ENCODE measurements around the gene SORL1.
A peak's percentile ranks its signal among the peaks of the same experiment; 100 is the strongest.

Gene SORL1

DNA sequence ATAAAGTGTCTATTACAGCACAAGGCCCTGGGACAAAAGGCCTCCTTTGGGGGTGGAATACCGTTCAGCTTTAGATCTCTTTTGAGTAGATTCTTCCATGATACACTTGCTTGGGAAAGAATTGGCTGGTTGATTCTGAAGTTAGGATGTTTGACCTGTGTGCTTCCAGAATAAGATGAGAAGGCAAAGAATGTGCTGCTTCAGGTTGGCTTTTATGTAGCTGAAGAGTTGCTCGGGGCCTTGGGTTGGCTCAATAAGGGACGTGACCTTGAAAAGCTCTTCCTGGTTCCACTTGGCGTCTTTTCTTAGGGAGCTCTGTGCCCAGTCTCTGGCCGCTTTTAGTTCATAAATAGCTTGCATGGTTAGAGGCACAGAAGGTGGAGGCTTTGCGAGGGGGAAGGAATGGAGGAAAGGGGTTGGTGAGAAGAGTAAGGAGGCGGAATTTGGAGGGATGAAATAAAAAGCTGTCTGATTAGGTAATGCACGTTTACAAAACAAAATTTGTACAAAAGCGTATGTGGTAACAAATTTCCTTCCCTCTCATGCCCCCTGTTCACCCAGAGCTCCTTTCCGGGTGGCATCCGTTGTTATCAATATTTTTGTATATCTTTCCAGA, 4.8 kb downstream of the SORL1 start:
- H3K4me3 Mint-ChIP-seq: peak overlapping the region; percentile 63 to 79
- H3K27me3 Mint-ChIP-seq: no peaks in the 10 kb centered on the region
- ATAC-seq (no peak), DNase-seq (no peak)
- peaks cover 93% of the 10 kb centered on the region for H3K4me1 Mint-ChIP-seq
- no peaks in the 10 kb centered on the region for H3K9me3 Mint-ChIP-seq
- H3K27ac Mint-ChIP-seq: peak overlapping the region; percentile 74 to 93

GRCh38 chr11:121458551-121458950, 6.4 kb downstream of the SORL1 start:
- Mint-ChIP-seq H3K27ac (peak overlapping the region in 1 of 2 donors; percentile 53), H3K27me3 (no peaks in the 10 kb centered on the region), H3K9me3 (no peaks in the 10 kb centered on the region), H3K4me1 (peaks cover 100% of the 10 kb centered on the region), H3K4me3 (peak overlapping the region; percentile 13 to 65)
- DNase-seq (no peak), ATAC-seq (no peak)

GRCh38 chr11:121459413-121460017, 7.4 kb downstream of the SORL1 start:
- peak; percentile 6 for ATAC-seq
- Mint-ChIP-seq H3K4me1 (peaks cover 100% of the 10 kb centered on the region), H3K27ac (peak overlapping the region; percentile 38 to 71), H3K4me3 (peak overlapping the region; percentile 5 to 65), H3K27me3 (no peaks in the 10 kb centered on the region), H3K9me3 (no peaks in the 10 kb centered on the region)
- no peak for DNase-seq

GRCh38 chr11:121460941-121461514, 8.9 kb downstream of the SORL1 start:
- H3K4me3 Mint-ChIP-seq: peak overlapping the region in 1 of 2 donors; percentile 65
- H3K27me3 Mint-ChIP-seq: no peaks in the 10 kb centered on the region
- H3K9me3 Mint-ChIP-seq: no peaks in the 10 kb centered on the region
- DNase-seq: no peak
- H3K4me1 Mint-ChIP-seq: peaks cover 100% of the 10 kb centered on the region
- ATAC-seq: no peak
- peak overlapping the region; percentile 8 to 87 for H3K27ac Mint-ChIP-seq

GRCh38 chr11:121461843-121462242, 9.7 kb downstream of the SORL1 start:
- H3K27ac Mint-ChIP-seq: peak overlapping the region; percentile 87 to 99
- DNase-seq: no peak
- no peaks in the 10 kb centered on the region for H3K27me3 Mint-ChIP-seq
- no peak for ATAC-seq
- H3K9me3 Mint-ChIP-seq: no peaks in the 10 kb centered on the region
- peak overlapping the region; percentile 65 to 80 for H3K4me3 Mint-ChIP-seq
- peaks cover 100% of the 10 kb centered on the region for H3K4me1 Mint-ChIP-seq

DNA sequence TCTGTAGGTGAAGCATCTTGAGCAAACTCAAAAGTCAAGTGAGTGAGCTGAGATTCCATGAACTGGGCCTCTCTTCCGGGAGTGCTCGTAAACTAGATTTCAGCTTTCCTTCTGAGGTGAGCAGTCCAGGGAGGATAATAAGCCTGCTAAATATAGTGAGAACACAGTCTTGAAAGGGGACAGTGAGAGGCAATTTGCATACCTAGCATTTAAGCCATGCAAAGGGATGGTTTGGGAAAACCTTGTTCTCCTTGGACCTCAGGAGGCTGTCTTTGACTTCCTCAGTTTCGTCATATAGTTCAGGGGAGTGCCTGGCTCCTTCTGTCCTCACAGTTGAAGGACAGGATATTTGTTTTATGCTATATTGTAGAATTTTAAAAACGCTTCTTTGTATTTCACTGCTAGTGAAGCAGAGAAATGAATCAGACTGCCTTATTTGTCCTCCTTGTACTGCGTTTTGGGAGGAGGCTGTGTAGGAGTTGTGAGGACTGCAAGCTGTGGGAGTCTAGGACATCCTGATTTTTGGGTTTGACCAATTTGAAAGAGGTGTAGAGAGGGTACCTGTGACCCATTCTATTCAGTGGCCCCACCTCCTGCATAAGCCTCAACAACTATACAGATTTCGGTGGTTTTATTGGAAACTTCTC, 11.7 kb downstream of the SORL1 start:
- peaks cover 100% of the 10 kb centered on the region for H3K4me1 Mint-ChIP-seq
- DNase-seq (no peak), ATAC-seq (no peak)
- H3K4me3 Mint-ChIP-seq: peak overlapping the region; percentile 80 to 85
- peak overlapping the region; percentile 97 to 99 for H3K27ac Mint-ChIP-seq
- H3K27me3 Mint-ChIP-seq: no peaks in the 10 kb centered on the region
- no peaks in the 10 kb centered on the region for H3K9me3 Mint-ChIP-seq

DNA sequence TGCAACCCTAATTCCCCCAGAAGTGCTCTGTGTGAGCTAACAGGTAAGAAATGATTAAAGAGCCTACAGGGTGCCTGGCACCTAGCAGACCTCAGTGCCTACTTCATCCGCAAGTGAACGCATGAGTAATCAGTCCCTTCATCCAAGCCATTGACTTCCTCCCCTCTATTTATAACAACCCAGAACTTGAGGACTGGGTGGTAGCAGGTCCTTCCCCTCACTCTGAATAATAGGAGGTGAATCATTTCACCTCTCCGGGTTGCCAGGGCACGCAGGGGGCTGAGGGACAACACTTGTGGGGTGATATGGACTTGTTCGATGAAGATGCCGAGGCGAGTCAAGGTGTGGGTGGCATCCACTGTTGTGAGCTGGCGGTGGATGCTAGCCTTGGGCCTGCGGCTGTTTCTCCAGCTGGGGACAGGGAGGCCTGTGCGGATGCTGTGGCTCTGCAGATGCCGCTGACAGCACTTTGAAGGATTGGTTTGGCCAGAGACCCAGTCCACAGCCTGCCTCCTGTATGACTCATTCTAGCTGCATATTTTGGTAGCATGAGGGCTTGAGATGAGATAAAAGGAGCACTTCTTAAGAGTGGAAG, 12.3 kb downstream of the SORL1 start:
- Mint-ChIP-seq H3K27ac (peak overlapping the region; percentile 97 to 99), H3K4me3 (peak overlapping the region; percentile 80 to 85), H3K9me3 (no peaks in the 10 kb centered on the region), H3K4me1 (peaks cover 100% of the 10 kb centered on the region), H3K27me3 (no peaks in the 10 kb centered on the region)
- DNase-seq (peak; percentile 91 to 97), ATAC-seq (peak; percentile 84)

DNA sequence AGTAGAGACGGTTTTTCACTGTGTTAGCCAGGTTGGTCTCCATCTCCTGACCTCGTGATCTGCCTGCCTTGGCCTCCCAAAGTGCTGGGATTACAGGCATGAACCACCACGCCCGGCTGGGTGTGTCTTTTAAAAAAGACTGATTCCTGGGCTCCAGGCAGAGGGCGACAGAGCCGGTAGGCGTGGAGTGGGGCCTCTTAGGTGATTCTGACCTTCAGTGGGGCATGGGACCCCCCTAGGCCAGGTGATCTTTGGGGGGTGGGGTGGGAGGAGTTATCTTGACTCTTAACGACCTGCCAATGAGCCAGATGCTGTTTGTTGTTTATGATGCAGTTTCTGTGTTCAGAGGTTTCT, 13.6 kb downstream of the SORL1 start:
- no peaks in the 10 kb centered on the region for H3K27me3 Mint-ChIP-seq
- peaks cover 100% of the 10 kb centered on the region for H3K4me1 Mint-ChIP-seq
- DNase-seq: no peak
- no peak for ATAC-seq
- H3K9me3 Mint-ChIP-seq: no peaks in the 10 kb centered on the region
- H3K4me3 Mint-ChIP-seq: peak overlapping the region; percentile 80 to 85
- H3K27ac Mint-ChIP-seq: peak overlapping the region; percentile 97 to 99

DNA sequence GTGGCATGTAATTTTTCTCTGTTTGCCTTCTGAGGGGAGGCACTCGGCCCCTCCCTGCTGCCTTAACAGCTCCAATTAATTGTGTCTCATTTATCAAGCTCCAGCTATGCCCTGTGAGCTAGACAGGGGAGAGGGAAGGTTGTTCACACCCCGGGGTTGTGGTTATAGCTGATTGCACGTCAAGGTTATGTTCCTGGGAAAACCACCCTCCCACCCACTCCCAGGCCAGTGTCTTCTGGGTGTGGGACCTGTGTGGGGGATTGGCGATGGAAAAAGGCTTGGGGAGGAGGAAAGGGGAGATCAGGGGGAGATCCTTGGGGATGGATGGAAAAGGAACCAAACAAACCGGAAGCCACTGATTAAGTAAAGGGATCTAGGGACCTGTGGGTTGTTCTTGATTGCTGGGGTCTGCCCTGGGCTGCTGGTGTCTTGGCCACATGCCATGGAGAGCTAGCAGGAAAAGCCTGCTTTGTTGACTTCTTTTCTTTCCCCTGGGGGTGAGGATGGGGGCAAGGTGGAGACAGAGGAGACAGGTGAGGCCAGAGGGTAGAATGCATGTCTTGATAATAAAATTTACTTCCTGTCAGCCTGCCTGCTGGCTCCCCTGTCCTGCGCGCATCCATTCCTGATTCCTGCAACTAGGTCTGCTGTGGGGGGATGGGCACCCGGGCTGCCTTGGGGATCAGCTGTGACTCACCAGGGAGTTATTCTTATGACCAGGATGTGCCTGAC, 14.1 kb downstream of the SORL1 start:
- peaks cover 100% of the 10 kb centered on the region for H3K4me1 Mint-ChIP-seq
- DNase-seq: peak; percentile 43 to 64

GRCh38 chr11:121467471-121467870, 15.4 kb downstream of the SORL1 start:
- DNase-seq: no peak
- H3K9me3 Mint-ChIP-seq: no peaks in the 10 kb centered on the region
- peak overlapping the region; percentile 64 to 97 for H3K27ac Mint-ChIP-seq
- H3K4me3 Mint-ChIP-seq: peak overlapping the region; percentile 80 to 85
- peaks cover 100% of the 10 kb centered on the region for H3K4me1 Mint-ChIP-seq
- H3K27me3 Mint-ChIP-seq: no peaks in the 10 kb centered on the region
- ATAC-seq: no peak

More for the DNA sequence above, 14.1 kb downstream of the SORL1 start:
- Mint-ChIP-seq H3K27ac (peak overlapping the region; percentile 97 to 99), H3K9me3 (no peaks in the 10 kb centered on the region), H3K27me3 (no peaks in the 10 kb centered on the region), H3K4me3 (peak overlapping the region; percentile 80 to 85)
- ATAC-seq: peak; percentile 5

DNA sequence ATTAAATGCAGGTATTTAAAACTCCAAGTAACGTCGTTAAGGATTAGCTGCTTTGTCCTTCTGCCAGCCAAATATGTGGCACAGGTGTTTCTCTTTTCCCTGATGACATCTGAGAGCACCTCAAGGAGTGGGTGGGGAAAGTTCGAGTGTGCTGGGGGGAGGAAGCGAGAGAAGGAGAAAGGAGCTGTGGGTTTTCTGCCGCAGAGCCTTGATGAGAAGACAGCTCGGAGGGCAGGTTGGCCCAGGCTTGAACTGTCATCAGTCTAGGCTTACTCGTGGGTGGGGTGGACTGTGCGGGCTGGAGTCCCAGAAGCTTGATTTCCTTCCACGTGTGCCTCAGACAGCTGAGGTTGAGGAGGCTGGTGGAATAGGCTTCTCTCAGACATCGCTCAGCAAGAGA, 15.9 kb downstream of the SORL1 start:
- Mint-ChIP-seq H3K4me1 (peaks cover 100% of the 10 kb centered on the region), H3K4me3 (peak overlapping the region; percentile 80 to 85), H3K27ac (peak overlapping the region; percentile 64 to 97)

GRCh38 chr11:121469910-121470309, 17.8 kb downstream of the SORL1 start:
- H3K27ac Mint-ChIP-seq: peak overlapping the region; percentile 64 to 81
- no peaks in the 10 kb centered on the region for H3K27me3 Mint-ChIP-seq
- peak overlapping the region in 1 of 2 donors; percentile 24 for H3K4me3 Mint-ChIP-seq
- DNase-seq: no peak
- no peak for ATAC-seq
- peaks cover 100% of the 10 kb centered on the region for H3K4me1 Mint-ChIP-seq
- no peaks in the 10 kb centered on the region for H3K9me3 Mint-ChIP-seq

More for the DNA sequence above, 15.9 kb downstream of the SORL1 start:
- Mint-ChIP-seq H3K27me3 (no peaks in the 10 kb centered on the region), H3K9me3 (no peaks in the 10 kb centered on the region)
- ATAC-seq (peak; percentile 46), DNase-seq (peak; percentile 73 to 85)

DNA sequence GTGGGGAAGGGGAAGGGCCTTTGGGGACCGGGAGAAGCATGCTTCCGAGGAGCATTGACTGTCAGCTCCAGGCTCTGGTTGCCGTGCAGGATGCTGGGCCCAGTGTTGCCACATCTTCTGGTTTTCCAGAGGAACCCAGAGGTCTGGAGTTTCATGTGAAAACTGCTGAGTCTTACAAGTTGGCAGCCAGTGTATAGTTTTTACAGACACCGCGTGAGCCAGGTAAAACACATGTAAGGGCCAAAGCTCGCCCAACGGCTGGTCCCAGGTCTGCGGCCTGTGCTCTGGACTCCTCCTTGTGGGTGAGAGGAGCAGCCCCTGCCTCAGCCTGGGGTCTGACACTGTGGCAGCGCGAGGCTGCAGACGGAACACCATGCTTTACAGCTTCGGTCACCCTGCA, 19.1 kb downstream of the SORL1 start:
- no peak for DNase-seq
- Mint-ChIP-seq H3K4me1 (peaks cover 100% of the 10 kb centered on the region), H3K9me3 (no peaks in the 10 kb centered on the region), H3K4me3 (no peak overlapping the region), H3K27me3 (no peaks in the 10 kb centered on the region), H3K27ac (peak overlapping the region in 1 of 2 donors; percentile 59)
- ATAC-seq: no peak

DNA sequence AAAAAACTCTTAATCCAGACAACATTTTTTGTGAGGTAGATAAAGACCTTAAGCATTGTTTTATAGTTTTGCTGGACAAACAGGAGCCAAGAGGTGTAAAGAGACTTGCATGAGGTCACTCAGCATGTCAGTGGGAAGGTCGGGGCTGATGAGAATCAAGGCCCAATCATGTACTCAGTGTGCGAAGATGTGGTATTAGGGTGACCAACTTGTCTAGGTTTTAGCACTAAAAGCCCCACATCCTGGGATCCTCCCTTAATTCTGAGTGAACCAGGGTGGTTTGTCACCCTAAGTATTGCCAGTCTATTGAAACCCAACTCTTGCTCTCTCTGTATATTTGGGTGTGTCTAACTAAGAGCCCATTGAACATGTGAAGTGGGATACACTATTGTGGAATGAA, 20.2 kb downstream of the SORL1 start:
- Mint-ChIP-seq H3K27me3 (no peaks in the 10 kb centered on the region), H3K9me3 (no peaks in the 10 kb centered on the region), H3K27ac (peak overlapping the region; percentile 95 to 97), H3K4me3 (peak overlapping the region; percentile 66 to 67), H3K4me1 (peaks cover 100% of the 10 kb centered on the region)
- peak in 1 of 2 donors; percentile 48 for DNase-seq
- ATAC-seq: peak; percentile 71
